HK-2 (cell line): ENCODE results near the gene DAW1.
"Not testable (repeated sequence)": the region's sequence is repeated elsewhere in the genome, so short reads cannot be mapped to it uniquely, and the experiment has no call there.

Experiments
- DNase-seq: peaks from one replicate; pipeline ENCODE4 v3.0.0-alpha.2; 2018; ENCODE audit not compliant: unreplicated experiment

Gene DAW1

DNA sequence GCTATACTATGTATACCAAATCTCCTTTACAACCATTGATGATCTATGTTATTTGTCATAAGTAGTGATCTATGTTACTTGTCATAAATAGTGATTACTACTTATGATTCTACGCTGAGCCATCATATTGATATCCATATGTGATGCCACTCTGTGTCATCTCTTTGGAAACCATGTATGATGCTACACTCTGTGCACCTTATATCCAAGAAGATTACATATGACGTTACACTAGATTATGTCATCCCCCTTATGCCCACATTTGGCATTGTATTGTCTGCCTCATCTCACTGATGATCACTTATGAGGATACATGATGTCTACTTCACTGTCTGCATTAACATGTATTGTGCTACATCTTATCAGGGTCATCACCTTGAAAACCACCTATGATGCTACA, 42.9 kb downstream of the DAW1 start:
- no peak for DNase-seq

DNA sequence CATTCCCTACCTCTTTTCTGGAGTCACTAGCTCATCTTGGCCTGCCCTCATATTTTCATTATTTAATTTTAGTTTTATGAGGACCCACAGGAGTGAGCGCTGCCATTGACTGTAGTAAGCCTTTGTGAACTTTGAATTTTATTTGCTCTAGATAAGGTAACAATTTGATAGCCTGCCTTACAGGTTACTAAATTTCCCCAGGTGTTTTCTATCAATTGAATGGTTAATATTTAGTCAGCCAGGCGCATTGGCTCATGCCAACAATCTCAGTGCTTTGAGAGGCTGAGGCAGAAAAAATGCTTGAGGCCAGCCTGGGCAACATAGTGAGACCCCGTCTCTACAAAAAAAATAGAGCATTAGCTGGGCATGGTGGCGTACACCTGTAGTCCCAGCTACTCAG, 50.2 kb downstream of the DAW1 start:
- no peak for DNase-seq

DNA sequence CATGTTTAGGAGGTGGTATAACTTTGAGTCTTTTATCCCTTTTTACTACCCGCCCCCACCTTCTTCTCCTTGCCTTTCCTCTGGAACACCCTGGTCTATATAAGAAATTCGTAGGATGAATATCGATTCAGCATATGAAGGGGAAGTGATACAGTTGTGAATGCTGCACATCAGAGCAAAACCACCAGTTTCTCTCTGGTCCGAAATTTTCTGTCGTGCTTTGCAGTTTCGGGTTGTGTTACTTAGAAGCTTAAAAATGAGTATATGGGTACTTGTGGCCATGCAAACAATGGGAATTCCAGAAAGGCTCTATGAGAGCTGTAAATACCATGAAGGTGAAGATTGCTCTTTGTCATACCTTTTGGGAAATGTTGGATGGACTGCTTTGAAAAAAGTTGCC, 60.6 kb downstream of the DAW1 start:
- no peak for DNase-seq

DNA sequence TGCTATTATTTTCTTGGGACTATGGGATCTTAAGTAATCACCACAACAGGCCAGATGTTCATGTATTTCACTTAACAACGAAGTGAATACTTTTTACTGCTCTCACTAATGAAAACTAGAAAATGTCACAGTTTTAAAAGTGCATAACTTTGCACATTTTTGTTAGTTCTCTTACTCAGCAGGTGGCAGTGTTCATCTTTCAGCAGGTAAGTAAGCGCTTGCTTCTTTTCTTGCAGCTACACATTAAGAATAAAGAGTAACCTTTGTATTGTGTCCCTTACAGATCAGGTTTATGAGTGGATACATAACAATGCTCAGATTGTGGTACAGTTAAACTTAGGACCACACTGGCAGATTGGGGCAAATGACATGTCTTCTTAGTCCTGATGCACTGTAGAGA, 61.0 kb downstream of the DAW1 start:
- DNase-seq: no peak

DNA sequence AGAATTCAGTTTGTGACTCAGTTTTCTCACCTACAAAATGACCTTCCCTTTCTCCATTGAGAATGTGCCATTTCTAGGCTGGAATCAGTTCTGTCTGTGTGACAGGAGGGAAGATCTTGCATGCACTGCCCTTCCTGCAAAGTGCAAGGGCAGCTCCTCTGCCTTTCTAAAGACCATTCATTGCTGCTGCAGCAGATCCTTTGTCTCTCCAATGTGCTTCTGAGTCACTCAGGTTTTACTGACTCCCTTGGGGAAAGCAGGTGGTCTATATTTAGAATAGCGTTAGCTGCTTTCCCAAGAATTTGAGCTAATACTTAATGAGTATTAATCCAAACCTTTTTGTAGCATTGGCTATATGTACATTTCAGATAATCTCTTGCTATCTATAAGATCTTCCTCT, 62.5 kb downstream of the DAW1 start:
- DNase-seq: no peak

DNA sequence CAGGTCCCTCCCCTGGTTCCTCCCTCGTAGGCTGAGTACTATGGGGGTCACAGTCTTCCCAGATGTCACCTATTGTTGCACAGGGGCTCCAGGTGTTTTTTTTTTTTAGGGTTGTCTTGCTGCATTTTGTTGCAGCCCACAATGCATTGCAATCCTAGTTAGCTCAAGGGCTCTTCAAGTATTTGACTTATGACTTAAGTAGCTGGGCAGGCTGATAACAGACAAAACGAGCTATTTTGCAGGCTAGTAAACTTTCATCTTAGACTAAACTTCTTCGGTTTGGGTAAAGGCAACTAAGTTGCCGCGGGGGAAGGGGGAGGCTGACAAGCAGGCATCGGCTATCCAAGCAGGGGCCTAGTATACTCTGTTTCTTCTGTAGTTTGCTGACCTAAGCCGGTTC, 64.8 kb downstream of the DAW1 start:
- not testable (repeated sequence) for DNase-seq

DNA sequence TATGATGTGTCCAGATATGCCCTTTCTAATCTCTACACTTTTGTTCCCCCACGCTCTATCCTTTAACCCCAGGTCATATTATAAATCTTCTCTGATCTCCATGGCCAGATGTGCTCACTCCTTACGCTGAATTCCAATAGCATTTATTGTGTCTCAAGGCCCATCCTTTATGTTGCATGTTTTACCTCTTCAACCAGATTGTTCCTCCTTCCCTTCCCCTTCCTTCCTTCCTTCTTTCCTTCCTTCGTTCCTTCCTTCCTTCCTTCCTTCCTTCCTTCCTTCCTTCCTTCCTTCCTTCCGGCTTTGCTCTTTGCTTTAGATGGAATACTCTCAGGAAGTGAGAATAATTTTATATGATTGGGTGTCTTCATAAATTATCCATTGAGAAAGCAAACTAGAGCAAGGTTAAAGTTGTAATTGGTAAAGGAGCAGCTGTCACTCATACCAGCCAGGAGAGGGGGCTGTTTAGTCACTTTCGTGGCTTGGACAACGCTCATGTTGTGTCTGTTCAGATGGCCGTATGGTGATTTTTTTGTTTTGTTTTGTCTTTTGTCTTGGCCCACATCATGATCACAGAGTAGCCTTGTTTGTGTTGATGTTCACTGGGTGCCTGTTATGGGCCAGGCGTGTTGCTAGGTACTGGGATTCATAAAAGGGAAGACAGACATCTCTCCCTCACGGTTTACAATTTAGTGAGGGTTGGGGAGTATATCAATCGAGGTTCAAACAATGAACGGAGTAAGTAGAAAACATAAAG, 68.0 kb downstream of the DAW1 start:
- DNase-seq: peak; percentile 10

DNA sequence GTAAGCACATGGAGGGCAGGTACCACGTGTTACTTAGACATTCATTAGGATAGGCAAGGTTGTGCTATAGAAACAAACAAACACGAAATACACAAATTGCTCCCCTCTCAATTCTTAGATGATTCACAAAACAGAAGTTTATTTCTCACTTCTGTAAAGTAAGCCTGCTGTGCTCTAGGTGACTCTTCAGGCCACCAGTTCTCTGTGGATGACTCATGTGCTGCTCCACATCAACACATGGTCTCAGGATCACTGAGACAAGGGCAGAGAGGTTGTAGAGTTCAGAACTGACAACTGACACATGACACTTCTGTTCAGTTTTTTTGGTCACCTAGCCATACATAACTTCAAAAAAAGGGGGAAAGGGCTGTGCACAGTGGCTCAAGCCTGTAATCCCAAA, 70.6 kb downstream of the DAW1 start:
- DNase-seq: no peak

DNA sequence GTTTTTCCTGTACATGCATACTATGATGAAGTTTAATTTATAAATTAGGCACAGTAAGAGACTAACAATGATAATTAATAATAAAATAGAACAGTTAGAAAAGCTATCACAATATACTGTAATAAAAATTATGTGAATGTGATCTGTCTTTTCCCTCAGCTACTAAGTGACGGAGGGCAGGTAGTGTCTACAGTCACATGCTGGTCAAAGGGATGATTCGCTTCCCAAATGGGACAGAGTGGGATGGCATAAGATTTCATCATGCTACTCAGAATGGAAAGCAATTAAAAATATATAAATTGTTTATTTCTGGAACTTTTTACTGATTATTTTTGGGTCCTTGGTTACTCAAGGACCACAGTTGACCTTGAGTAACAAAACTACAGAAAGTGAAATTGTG, 71.5 kb downstream of the DAW1 start:
- DNase-seq: no peak

DNA sequence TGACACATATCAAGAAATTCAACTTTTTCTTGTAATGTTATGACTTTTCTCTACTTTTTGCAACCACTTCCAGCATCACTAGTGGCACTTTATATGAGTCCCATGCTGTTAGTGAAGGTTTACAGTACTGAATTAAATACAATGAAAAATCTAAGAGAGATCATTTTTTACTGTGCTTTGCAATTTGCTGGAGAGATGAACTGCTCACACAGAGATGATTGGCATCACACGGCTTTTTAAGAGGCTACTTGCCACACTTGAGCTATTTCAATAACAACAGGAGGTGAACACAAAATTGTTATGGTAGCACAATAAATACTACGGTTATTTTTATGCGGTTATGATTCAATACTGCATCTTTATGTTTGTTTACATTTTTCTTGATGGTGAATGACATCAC, 88.9 kb downstream of the DAW1 start:
- no peak for DNase-seq

DNA sequence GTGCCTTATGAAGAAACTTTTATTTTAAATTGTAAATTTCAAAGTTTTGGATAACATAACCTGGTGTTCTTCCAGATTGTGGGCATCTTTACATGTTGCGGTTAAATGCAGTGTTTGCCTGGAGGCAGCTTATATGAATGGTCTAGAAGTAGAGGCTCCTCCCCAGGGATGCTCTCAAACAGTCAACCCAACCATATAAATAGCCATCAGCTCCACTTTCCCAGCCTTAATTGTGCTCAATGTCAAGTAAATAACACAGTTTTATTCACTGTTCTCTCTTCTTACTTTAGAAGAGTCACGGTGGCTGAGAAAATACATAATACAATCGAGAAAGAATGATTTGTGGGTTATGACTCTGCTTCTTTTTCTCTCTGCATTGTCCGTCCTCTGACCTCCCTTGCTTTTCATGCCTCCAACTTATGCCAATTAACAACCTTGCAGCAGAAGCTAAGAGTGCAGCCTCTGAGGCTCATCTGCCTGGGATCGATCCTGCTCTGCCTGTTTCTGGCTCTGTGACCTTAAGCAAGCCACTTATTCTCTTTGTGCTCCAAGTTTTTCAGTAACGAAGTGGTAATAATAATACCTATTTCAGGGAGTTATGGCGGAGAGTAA, 100.3 kb downstream of the DAW1 start:
- no peak for DNase-seq

DNA sequence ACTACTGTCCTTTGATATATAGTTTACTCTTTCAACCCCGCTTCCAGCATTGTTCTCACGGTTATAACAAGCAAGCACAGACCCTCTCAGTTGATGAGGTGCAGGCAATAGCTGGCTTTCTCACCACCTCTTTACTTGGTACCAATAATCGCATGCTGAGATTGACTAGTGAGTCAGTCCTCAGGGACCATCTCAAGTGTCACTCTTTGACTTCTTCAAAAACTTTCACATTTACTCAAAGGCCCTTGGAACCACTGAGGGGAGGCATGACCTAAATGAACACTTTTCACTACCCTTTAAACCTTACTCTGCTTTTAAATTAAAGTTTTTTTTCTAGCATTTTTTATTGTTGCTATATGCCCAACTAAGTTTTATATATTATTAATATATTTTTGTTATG, 101.8 kb downstream of the DAW1 start:
- DNase-seq: no peak
